ENCODE data around the gene OR2A12.

The OR2A12 gene, protein sequence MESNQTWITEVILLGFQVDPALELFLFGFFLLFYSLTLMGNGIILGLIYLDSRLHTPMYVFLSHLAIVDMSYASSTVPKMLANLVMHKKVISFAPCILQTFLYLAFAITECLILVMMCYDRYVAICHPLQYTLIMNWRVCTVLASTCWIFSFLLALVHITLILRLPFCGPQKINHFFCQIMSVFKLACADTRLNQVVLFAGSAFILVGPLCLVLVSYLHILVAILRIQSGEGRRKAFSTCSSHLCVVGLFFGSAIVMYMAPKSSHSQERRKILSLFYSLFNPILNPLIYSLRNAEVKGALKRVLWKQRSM

DNA sequence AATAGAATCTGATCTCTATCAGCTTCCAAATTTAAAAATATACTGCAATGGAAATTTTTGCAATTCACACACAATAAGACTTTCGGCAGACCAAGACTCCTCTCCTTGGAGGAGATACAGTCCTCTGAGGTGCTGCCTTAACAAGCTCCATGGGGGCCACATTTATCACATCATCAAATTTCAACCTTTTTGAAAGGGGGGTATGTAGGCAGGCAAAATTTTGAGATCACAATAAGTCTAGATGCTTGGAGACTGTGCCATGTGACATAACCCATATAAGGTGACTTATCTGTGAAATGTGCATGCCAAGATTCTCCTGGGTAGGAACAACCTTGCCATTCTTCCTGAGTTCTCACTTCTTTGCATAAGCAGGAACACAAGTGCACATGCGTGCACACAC, at the start of gene OR2A12:
OR2A12 (plus strand) TSS at position 301 of the 400 bp plus-strand sequence. CDS start 8,830 bp downstream, outside the sequence.
- no peak for DNase-seq (ENCODE audit: low read depth)
- H3K4me3 ChIP-seq (ENCODE audit: control insufficient read depth, low read depth, low read length): no peak within 1 kb of the TSS
- TF ChIP-seq, protein P1, sequence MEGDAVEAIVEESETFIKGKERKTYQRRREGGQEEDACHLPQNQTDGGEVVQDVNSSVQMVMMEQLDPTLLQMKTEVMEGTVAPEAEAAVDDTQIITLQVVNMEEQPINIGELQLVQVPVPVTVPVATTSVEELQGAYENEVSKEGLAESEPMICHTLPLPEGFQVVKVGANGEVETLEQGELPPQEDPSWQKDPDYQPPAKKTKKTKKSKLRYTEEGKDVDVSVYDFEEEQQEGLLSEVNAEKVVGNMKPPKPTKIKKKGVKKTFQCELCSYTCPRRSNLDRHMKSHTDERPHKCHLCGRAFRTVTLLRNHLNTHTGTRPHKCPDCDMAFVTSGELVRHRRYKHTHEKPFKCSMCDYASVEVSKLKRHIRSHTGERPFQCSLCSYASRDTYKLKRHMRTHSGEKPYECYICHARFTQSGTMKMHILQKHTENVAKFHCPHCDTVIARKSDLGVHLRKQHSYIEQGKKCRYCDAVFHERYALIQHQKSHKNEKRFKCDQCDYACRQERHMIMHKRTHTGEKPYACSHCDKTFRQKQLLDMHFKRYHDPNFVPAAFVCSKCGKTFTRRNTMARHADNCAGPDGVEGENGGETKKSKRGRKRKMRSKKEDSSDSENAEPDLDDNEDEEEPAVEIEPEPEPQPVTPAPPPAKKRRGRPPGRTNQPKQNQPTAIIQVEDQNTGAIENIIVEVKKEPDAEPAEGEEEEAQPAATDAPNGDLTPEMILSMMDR (IDR thresholded peaks at IDR 0.05; ENCODE audit: control insufficient read depth, insufficient read depth, low read depth, low read length, missing control alignments): no peak

DNA sequence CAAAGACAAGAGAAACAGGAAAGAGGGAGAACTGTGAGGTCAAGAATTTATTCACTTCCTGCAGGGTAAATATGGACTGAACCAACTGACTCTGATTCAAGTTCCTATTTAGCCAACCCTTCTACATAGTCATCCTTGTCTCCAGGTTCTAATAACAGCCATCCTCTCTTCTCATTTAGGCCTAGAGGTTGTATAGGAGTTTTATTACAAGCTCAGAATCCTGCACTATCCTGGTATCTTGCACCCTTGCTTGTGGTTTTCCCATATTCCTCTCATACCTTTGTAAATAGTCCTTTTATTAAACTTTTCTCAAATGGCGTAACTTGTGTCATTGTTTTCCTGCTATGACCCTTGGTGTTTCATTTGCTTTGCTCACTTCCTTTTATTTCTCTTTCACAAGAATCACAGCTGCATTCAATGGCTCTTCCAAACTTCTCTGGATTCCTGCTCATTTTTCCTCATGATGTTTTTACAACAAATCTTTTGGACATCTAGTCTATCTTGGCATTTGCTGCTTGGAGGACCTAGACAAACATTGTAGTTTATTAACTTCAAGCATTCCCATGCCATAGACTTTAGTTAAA, 49.7 kb upstream of the OR2A12 start:
- no peak for DNase-seq (ENCODE audit: low read depth)
- TF ChIP-seq, protein P1 (IDR thresholded peaks at IDR 0.05; ENCODE audit: control insufficient read depth, insufficient read depth, low read depth, low read length, missing control alignments): no peak
- no peak overlapping the region for H3K4me3 ChIP-seq (ENCODE audit: control insufficient read depth, low read depth, low read length)

DNA sequence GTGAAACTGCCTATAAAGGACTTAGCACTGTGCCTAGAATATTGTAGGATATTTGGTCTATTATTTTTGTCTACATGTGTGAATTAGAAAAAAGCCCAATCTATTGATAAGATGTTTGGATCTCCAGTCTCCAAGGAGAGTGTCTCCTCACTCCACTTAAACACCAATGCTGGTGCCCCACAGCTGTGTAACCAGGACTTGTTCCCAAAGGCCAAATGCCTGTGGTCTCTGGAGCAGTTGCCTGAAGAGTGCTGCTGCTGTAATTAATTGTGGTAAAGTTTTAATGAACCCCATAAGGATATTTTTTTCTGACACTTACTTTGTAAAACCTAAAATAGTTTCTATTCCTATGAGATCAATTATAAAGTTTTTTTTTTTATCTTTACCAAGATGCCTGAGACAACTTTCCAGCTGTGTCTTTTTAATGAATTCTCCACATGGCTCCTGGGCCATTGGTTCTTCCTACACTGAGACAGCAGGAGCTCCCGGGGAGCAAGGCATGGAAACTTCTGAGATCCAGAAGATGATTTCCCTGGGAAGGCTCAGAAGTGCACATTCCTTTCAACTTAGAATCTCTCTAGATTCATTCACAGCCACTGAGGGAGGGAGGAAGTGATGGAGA, 48.6 kb upstream of the OR2A12 start:
- no peak overlapping the region for H3K4me3 ChIP-seq (ENCODE audit: control insufficient read depth, low read depth, low read length)
- DNase-seq (ENCODE audit: low read depth): no peak
- TF ChIP-seq, protein P1 (IDR thresholded peaks at IDR 0.05; ENCODE audit: control insufficient read depth, insufficient read depth, low read depth, low read length, missing control alignments): no peak

DNA sequence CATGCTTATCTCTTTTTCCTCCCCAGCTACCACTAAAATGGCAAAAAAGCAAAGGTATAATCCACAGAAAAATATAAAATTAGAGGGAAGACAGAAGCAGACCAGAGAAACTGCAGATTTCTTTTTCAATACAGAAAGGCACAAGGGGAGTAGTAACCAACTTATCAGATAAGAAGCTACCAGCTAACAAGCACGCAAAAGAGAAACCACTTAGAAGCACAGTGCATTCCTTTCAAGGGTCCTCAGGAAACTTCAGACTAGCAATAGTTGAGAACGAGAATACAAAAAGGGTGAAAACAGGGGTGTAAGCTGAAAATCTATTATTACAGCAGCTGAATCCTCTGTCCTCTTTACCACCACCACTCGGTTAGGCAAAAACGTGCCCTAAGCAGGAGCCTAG, 47.2 kb upstream of the OR2A12 start:
- H3K4me3 ChIP-seq (ENCODE audit: control insufficient read depth, low read depth, low read length): no peak overlapping the region
- TF ChIP-seq, protein P1 (IDR thresholded peaks at IDR 0.05; ENCODE audit: control insufficient read depth, insufficient read depth, low read depth, low read length, missing control alignments): no peak
- no peak for DNase-seq (ENCODE audit: low read depth)

DNA sequence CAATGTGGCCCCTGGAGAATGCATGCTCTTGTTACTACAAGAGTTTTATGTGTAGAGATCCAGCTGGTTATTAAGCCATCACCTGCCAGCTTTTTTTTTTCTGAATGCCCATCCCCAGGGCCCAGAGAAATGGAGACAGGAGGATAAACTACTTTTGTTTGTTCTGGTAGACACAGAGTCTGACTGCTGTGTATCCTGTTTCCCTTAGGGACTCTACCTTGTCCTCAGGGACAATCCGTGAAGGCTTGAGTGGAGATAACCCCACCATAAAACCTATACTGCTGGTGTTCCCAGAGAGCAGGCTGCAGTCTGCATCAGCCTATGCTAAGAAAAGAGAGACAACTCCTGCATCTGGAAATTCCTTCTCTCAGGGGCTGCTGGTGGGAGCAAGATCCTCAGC, 37.4 kb upstream of the OR2A12 start, which contains the start of gene OR2A5:
OR2A5 (plus strand) TSS at position 301 of the 400 bp plus-strand sequence. CDS start 1,454 bp downstream, outside the sequence.
- DNase-seq (ENCODE audit: low read depth): no peak
- TF ChIP-seq, protein P1 (IDR thresholded peaks at IDR 0.05; ENCODE audit: control insufficient read depth, insufficient read depth, low read depth, low read length, missing control alignments): no peak
- no peak within 1 kb of the TSS for H3K4me3 ChIP-seq (ENCODE audit: control insufficient read depth, low read depth, low read length)

DNA sequence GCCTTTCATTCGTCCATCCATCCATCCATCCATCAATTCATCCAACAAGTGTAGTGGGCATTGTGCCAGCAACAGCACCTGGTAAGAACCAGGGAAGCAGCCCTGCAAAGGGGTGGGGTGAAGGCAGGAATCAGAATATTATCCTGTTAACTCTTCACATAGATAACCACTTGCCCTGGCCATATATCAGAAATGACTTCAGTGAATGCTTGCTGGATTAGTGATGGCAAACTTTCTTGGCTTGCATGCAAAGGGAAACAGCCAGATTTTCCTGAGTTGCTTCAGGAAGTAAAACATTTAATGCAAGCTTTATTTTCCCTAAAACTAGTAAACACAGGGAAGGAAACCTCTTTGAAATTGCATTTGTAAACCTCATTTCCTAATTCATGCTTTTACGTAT, 36.6 kb upstream of the OR2A12 start:
- no peak overlapping the region for H3K4me3 ChIP-seq (ENCODE audit: control insufficient read depth, low read depth, low read length)
- DNase-seq (ENCODE audit: low read depth): no peak
- TF ChIP-seq, protein P1 (IDR thresholded peaks at IDR 0.05; ENCODE audit: control insufficient read depth, insufficient read depth, low read depth, low read length, missing control alignments): no peak
